ENCODE results near the gene ZG16B.
A peak's percentile ranks its signal among the peaks of the same experiment; 100 is the strongest.

ZG16B gene

DNA sequence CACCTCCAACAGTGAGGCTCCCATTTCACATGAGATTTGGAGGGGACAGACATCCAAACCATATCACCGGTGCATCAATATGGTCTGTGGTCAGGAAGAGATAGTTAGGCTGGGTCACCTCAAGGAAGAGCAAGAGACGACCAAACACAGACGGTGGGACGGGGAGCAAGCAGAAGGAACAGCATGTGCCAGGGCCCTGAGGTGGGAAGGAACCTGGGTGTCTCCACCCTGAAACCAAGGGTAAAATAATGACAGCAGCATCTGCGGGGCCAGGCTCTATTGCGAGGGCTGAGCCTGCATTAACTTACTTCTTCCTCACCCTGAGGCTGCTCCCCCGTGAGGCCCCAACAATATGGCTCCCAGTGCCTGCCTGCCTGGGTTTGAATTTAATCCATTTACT, 21.9 kb upstream of the ZG16B start:
- DNase-seq = no peak

DNA sequence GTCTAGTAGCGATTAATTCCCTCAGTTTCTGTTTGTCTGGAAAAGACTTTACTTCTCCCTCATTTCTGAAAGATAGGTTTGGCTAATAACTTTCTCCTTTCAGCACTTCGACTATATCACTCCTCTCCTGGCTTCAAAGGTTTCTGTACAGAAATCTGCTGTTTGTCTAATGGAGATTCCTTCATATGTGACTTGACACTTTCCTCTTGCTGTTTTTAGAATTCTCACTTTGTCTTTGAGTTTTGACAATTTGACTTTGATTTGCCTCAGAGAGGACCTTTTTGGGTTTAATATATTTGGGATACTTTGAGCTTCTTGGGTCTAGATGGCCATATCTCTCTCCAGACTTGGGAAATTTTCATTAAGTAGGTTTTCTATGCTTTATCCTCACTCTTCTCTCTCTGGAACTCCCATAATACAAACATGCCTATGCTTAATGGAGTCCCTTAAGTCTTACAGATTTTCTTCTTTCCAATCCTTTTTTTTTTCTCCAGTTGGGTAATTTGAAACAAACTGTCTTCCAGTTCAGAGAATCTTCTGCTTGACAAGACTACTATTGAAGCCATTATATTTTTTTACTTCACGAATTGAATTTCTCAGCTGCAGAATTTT, 20.8 kb upstream of the ZG16B start:
- no peak for DNase-seq

DNA sequence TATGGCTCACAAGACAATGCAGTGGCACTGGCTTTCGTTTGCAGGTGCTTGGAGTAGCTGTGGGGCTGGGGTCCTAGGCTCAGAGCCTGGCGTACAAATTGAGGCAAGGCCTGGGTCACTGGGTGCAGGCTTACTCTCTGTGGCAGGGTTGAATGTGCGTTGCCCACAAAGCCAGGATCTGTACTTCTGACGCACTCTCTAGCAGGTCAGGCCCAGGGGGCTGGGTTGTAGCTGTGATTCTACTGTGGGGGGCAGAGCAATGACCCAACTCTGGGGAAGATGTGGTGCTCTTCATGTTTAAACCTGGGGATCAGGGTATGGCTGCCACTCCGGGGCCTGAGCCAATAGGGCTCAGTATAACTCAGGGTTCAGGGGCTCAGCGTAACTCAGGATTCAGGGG, 19.5 kb upstream of the ZG16B start:
- no peak for DNase-seq

DNA sequence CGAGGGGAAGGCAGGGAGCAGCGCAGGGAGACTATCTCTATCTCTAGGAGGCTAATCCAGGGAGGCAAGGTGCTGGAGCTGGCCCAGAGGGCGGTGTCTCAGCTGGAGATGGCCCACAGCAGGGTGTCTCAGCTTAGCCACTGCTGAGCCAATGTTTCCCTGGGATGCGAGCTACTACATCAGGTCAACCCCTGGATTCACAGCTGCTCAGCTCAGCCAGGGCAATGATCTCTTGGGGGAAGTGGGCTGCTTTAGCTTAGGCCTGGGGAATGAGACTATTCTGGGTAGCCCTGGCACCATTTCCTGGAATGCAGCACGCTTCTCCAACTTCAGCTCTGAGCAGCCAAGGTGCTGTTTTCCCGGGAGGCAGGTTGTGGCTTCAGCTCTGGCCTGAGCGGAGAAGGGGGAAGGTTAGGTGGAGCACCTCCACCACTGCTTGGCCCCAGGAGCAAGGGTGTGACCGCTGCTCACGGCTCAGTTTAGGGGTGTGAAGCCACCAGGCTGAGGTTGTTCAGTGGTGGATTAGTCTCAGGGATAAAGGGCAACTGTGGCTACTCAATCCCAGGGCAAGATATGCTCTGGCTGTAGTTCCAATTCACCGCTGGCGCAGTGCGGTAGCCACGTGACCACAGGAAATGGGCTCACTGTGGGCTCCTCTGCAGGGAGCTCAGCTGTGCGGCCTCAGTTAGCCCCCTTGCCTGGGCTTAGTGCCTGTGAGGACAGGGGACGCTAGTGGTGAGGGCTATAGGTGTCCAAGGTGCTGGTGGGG, 18.2 kb upstream of the ZG16B start:
- no peak for DNase-seq

DNA sequence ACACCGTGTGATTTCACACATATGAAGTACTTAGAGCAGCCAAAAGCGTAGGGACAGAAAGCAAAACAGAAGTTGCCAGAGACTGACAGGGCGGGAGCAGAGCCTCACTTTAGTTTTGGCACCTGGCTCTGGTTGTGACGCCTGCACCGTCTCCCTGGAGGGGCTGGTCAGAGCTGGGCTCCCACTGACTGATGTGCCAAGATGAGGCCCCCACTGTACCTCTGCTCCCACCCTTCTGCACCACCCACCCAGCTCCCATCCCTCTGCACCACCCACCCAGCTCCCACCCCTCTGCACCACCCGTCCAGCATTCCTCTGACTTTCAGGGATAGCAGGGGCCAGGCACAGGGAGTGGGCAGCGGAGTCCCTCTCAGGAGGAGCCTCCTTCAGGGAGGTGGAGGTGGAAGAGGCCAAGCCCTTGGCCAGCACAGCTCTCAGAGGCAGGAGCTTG, 16.3 kb upstream of the ZG16B start:
- peak; percentile 14 for DNase-seq

DNA sequence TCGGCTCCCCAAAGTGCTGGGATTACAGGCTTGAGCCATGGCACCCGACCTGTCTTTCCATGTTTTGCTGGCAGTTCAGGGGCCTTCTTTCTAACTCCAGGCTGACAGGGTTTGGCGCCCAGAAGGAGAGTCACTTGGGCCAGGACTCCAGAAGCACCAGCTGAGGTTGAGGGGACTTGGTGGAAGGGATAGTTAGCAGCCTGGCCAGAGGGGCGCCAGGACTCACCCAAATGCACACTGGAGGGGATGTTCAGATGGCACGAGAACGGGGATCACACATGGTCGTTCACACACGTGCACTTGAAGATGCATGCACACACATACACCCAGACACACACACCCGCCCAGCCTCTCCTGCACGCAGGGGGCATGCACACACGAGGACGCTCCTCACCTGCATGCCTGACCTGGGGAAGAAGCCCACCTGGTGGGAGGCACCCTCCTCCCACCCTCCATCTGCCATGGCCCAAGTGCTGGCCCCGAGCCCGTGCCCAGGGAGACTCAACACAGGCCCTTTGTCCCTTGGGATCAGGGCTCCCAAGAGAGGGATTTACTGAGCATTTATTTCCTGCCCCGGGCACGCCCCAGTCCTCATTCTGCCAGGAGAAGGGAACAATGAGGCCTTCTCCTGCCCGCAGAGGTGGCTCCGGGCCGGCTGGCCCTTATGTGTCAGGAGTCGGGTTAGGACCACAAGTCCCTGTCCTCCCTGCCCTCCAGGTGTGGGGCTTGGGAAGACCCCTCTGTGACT, 15.4 kb upstream of the ZG16B start:
- DNase-seq = no peak

DNA sequence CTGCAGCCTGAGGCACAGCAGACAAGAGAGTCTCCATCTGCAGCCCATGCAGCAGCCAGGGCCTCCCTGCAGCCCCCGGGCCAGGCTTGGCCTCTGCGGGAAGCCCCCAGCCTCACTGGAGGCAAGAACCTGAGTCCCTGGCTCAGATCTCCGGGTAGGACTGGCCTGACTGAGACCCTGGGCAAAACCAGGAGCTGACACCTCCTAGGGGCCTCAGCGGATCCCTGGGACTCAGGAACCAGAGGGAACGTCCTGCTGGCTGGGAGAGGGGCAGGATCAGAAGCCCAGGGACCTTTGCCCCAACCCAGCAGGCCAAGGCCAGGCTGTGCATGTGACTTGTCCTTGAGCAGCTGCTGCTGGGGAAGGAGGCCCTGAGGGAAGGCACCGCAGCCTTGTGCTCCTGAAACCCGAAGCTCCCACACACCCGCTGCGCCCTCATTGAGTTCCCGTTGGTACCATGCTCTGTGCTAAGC, 14.8 kb upstream of the ZG16B start:
- DNase-seq = no peak

DNA sequence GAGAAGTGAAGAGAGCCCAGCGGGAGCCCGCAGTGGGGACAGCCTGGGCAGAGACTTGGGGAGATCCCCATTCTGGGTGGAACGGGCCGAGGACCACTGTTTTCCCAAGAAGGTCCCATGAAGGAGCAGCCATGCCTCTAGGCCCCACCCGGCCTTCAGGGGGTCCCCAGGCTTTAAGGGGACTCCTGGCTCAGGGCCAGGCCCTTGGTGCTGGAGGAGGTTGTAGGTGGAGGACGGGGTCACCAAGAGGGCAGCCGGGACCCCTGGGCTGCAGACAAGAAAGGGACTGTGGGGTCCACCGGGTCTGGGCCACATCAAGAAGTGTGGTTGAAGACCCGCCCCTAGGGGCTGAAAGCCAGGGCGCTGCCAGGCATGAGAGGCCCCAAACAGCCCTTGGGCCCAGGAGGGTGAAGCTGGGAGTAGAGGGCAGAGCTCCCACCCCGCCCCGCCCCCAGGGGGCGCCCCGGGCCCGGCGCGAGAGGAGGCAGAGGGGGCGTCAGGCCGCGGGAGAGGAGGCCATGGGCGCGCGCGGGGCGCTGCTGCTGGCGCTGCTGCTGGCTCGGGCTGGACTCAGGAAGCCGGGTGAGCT, 13.3 kb upstream of the ZG16B start, which contains the start of gene PRSS21:
Gene PRSS21, plus strand, starts transcription at position 487 of the 589 bp plus-strand sequence. Its CDS starts 32 bp downstream, at position 519.
- DNase-seq = no peak

DNA sequence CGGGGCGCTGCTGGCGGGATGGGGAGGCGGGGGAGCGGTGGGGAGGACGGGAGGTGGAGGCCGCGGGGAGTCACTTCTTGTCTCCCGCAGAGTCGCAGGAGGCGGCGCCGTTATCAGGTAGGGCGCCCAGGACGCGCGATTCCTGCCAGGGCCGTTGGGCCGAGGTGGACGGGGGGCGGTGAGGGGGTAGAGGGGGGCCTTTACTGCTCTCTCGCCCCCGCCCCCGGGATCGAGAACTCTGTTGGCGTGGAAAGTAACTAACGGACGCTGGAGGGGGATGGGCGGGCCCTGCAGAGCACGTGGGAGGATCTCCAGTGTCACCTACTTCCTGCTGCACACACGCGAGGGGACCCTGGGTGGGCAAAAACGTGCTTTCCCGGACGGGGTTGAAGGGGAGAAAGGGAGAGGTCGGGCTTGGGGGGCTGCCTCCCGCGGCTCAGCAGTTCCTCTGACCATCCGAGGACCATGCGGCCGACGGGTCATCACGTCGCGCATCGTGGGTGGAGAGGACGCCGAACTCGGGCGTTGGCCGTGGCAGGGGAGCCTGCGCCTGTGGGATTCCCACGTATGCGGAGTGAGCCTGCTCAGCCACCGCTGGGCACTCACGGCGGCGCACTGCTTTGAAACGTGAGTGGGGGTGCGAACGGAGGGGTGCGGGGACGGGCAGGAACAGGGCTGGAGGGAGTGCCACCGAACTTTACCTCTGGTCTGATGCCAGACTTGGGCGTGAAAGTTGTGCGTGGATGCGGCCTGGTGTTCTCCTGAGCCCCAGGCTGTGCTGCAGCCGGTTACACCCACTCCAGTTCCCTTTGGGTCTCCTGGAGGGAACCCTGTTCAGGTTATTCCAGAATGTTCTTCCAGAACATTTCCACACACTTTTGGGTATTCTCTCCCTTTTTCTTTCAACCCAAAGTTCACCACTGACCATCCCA, 12.5 kb upstream of the ZG16B start:
- no peak for DNase-seq

DNA sequence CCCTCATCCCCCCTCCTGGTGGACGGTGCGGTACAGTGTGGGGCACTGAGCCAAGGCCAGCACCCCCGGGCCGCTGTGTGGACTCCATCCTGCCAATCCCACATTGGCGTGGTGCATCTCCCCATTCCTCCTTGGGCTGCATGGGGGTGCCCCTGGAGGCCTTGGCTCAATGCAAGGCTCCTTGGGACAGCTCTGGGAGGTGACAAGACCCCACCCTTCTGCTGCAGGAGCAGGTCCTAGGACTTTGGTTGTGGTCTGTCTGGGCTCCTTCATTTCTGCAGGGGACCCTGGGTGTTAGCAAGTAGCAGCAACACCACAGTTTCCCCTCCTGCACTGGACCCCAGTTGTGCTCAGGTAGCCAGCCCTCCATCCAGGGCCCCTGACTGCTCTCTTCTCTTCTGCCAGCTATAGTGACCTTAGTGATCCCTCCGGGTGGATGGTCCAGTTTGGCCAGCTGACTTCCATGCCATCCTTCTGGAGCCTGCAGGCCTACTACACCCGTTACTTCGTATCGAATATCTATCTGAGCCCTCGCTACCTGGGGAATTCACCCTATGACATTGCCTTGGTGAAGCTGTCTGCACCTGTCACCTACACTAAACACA, 11.7 kb upstream of the ZG16B start:
- DNase-seq = no peak

DNA sequence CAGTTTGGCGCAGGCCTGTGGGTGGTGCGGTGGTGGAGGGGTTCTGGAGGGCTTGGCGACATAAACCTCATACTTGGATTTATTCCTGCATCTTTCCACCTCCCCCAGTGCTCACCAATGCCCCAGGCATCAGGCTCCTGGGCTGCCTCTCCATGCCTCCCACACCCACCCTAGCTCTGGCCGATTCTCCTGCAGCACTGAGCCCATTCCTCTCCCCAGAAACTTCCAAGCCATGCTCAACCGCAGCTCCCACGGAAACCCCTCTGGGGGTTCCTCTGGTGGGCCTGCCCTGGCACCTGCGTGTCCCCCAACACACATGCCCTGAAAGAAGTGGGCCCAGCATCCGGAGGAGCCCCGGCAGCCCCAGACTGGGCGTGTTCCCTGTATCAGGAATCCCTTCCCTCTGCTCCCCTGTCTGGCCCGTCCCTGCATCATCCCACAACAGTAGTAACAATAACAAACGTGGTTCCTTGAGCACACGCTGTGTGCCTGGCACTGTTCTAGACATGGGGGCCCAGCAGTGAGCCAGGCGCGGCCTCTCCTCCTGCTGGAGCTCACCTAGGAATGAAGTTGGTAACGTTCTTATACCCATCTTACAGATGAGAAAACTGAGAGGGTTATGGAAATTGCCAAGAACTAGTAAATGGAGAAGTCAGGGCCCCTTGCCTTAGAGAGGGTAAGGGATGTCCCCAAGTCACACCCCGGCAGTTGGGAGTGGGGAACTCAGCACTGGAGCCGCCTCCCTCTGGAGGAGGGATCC, 10.7 kb upstream of the ZG16B start:
- DNase-seq = no peak

DNA sequence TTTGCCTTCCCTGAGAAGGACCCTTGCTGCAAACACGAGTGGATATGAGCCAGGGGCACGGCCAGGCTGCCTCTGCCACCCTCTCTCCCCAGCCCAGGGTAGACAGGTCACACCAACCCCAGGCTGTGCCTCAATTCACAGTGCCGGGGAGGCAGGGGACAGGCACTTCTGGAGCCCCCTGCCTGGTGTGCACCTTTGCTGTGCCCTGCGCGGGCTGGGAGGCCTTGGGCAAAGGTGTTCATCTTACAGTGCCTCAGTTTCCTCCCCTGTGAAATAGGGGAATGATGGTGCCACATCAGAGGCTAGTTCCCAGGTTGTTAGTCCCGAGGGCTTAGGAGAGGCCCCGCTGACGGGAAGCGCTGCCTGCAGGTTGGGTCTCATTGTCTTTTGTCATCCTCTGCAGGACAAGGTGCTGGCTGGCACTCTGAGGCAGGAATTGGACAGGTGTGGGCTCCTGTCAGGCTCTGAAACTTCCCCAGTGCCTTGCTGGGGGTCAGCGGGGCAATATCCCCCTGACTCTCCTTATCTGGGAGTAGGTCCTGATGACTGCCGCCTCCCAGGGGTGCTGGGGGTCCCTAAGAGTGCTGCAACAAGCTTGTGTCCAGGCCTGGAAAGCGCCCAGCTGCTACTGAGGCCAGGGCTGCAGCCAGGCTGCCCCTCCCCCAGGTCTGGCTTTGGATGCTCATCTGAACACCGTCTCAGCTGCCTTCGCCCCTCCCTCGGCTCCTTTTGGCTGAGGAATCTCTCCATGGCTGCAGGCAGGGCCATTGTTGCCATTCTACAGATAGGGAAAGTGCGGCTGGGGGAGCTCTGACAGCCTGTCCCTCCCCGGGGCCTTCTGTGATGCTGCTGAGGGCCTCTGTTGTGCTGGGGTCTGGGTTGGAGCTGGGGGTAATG, 9.9 kb upstream of the ZG16B start:
- DNase-seq = no peak

DNA sequence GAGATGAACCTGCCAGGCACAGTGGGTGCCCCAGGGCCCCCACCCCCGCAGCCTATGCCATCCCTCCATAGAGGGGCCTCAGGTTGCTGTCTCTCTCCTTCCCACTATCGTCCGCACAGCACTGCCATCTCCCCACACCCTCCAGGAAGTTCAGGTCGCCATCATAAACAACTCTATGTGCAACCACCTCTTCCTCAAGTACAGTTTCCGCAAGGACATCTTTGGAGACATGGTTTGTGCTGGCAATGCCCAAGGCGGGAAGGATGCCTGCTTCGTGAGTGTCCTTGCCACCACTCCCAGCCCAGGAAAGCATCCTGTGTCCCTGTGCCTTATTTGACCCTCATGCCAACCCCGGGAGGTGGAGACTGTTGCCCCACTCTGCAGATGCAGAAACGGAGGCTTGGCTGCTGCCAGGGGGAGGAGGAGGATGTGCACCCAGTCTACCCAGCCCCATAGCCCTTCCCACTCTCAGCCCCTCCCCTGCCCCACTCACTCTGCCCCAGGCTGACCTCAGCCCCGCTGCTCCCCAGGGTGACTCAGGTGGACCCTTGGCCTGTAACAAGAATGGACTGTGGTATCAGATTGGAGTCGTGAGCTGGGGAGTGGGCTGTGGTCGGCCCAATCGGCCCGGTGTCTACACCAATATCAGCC, 9.1 kb upstream of the ZG16B start:
- DNase-seq = no peak

DNA sequence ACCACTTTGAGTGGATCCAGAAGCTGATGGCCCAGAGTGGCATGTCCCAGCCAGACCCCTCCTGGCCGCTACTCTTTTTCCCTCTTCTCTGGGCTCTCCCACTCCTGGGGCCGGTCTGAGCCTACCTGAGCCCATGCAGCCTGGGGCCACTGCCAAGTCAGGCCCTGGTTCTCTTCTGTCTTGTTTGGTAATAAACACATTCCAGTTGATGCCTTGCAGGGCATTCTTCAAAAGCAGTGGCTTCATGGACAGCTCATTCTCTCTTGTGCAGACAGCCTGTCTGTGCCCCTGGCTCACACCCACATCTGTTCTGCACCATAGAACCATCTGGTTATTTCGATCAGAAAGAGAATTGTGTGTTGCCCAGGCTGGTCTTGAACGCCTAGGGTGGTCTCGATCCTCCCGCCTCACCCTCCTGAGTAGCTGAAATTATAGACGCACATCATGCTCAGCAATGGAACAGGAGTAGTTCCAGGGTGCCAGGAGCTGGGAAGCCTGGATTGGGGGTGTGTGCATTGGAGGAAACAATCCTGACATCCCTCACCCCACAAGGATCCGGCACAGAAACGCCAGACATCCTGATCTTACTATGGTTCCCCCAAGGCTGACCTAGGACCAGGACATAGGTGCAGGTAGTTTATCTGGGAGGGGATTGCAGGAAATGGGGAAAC, 8.5 kb upstream of the ZG16B start:
- DNase-seq = no peak

DNA sequence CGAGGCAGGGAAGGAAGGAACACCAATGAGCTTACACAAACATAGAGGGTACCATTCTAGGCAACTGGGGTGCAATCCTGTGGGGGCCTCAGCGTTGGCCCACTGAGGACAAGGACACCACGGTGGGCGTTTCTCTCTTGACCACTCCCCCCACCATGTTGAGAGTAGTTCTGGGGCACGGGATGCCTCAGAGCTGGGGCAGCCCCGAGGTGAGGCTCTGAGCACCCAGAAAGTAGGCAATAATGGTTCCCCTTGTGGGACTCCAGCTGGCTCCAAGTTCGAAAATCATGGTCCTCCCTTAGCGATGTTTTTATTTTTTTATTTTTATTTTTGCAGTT, 8.0 kb upstream of the ZG16B start:
- no peak for DNase-seq

DNA sequence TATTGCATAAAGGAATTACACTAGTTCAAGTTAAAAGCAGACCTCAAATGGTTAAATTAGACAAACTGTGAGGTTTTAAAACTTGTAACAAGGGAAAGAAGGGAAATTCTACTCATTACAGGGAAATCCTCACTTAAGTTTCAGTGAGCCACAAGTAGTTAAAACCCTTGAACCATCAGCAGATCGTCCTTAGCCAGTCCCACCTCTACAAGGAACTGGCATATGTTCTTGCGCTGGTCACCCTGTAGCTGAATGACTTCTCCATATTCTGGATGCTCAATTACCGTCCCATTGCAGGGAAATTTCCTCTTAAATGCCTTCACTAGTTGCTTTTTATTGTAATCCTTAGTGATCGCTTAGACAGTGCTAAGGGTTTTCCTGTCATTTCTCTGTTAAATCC, 7.6 kb upstream of the ZG16B start:
- DNase-seq = no peak

DNA sequence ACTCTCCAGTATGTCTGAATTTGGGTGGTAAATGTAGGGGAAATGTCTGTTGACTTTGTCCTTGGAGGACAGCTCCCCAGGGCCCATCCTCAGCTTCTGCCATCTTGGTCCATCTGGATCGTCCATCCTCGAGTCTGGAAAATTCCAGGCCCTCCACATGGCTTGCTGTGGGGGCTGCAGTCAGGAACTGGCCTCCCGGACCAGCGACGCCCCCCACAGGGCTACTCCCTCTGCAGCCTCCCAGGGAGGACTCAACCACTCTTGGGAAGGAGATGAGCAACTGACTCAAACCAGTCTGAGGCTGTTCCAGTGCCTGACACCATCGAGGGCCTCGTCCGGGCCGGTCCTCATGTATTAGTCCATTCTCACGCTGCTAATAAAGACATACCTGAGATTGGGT, 5.5 kb upstream of the ZG16B start:
- no peak for DNase-seq

DNA sequence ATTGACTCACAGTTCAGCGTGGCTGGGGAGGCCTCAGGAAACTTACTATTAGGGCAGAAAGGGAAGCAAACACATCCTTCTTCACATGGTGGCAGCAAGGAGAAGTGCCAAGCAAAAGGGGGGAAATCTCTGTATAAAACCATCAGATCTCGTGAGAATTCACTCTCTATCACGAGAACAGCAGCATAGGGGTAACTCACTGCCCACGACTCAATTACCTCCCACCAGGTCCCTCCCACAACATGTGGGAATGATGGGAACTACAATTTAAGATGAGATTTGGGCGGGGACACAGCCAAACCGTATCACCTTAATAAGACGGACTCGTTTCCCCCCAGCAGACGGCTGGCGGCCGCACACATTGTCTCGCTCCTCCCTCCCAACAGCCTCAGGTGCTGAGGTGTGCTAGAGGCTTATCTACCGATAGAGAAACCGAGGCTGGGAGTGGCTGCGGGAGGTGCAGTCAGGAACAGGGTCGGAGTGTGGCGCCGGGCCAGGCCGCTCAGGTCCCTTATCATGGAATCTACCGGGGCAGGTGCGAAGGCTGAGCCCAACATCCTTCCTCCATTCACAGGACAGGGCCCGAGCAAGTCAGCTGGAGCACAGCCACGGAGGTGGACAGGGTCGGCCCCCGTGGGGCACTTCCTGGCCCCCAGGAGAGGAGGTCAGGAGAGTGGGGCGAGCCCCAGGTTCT, 4.9 kb upstream of the ZG16B start:
- DNase-seq = no peak
